Gastrocnemius medialis (tissue), 4 donors: ENCODE measurements around the gene MCF2L. TPM values are rescaled to one million over a fixed set of nuclear protein-coding genes. Genes with fewer than 3 reads are reported as not detected.

ENCODE experiments used
- ATAC-seq, 2 donors: fragments of 150-250 bp; one replicate each; pipeline ENCODE4 v1.9.1; 2016
- DNase-seq, 2 donors: peaks; one replicate each; pipeline ENCODE4 v3.0.0-alpha.2; 2019
- H3K27ac ChIP-seq, 4 donors: fragments of 200-600 bp; sonication (generic); 1 replicate in 1 of 4; 2 replicates in 3 of 4; pipeline ENCODE4 v1.5.1; 2016 to 2018; ENCODE audit warnings: mild to moderate bottlenecking in 2 of 4, moderate library complexity in 1 of 4
- H3K27me3 ChIP-seq, 3 donors: fragments of 200-600 bp; sonication (generic) in 2 of 3; 1 replicate in 1 of 3; 2 replicates in 2 of 3; pipeline versions ENCODE4 v1.5.1 to v1.6.0; 2016 to 2019; ENCODE audit warnings: mild to moderate bottlenecking in 1 of 3, moderate library complexity in 1 of 3
- H3K36me3 ChIP-seq, 2 donors: fragments of 200-600 bp; sonication (generic) in 1 of 2; one replicate each; pipeline ENCODE4 v1.5.1; 2017 to 2018
- H3K4me1 ChIP-seq, 2 donors: fragments of 200-600 bp; sonication (generic) in 1 of 2; one replicate each; pipeline ENCODE4 v1.5.1; 2016 to 2017; ENCODE audit warnings: mild to moderate bottlenecking in 2 of 2
- H3K4me3 ChIP-seq, 4 donors: fragments of 200-600 bp; sonication (generic) in 3 of 4; 1 replicate in 1 of 4; 2 replicates in 3 of 4; pipeline ENCODE4 v1.5.1; 2016 to 2019; ENCODE audit warnings: mild to moderate bottlenecking in 2 of 4
- H3K9me3 ChIP-seq, 3 donors: fragments of 200-600 bp; sonication (generic) in 2 of 3; 1 replicate in 1 of 3; 2 replicates in 2 of 3; pipeline ENCODE4 v1.5.1; 2016 to 2019
- POLR2A ChIP-seq, 2 donors: fragments of 450-650 bp; IDR thresholded peaks; one replicate each; pipeline ENCODE4 v1.6.1; 2017; ENCODE audit warnings: antibody characterized with exemption in 2 of 2, mild to moderate bottlenecking in 2 of 2, moderate library complexity in 2 of 2
- in situ Hi-C, 4 donors: fragments of 200-750 bp; cut with MboI; loops; one replicate each; pipeline versions ENCODE4 v1.15.0 to v1.8.0; 2017; ENCODE audit warnings: low sequenced_read_pairs in 4 of 4
- intact Hi-C: fragments of 100-400 bp; cut with DNase I; formaldehyde crosslinking; loops from one replicate; pipeline ENCODE4 v1.15.1; 2023; ENCODE audit warnings: low total_unique reads
- total RNA-seq, 4 donors: library from RNA; depleted of rRNA; stranded (reverse); fragments of >200 nt; gene quantifications; one replicate each; pipeline versions ENCODE4 v1.1.0 to v1.2.3, GENCODE V29; 2016
- TF ChIP-seq, protein P1 (sequence below), 5 experiments: fragments of 450-650 bp in 3 of 5; fragments of 200-600 bp in 2 of 5; sonication (generic) in 2 of 5; IDR thresholded peaks in 4 of 5; conservative IDR thresholded peaks in 1 of 5; 1 replicate in 4 of 5; 2 replicates in 1 of 5; pipeline ENCODE4 v1.5.1; 2016 to 2019; ENCODE audit warnings: antibody characterized with exemption in 5 of 5, mild to moderate bottlenecking in 3 of 5, moderate library complexity in 3 of 5

The MCF2L gene
- total RNA-seq, 4 donors from 2014 or later = 16.1 to 21.2 (median 19.4) TPM

DNA sequence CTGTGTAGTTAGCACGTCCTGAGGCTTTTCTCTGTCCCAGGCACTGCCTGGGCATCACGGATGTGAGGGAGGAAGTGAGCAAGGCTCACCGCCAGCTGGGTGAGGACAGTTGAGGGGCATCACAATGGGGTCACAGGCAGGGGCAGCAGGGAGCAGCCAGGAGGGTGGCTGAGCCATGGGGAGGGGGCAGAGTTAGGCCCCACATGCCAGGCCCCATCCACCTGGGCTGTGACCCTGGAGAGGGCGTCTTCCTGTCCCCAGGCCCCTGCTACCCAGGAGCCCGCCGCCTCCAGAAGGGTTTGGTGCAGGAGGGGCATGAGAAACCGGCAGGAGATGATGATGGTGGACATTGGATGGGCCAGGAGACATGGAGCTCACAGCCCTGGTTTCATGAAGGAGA, 79.8 kb downstream of the MCF2L start:
- Histone ChIP-seq H3K9me3 (no peaks in the 10 kb centered on the region), H3K27ac (no peak overlapping the region), H3K4me3 (no peak overlapping the region), H3K27me3 (peaks cover 31 to 60% (median 31%) of the 10 kb centered on the region in 3 donors), H3K36me3 (no peaks in the 10 kb centered on the region), H3K4me1 (peaks cover 6 to 19% of the 10 kb centered on the region in 2 donors)
- in situ Hi-C loops (no loop called here), intact Hi-C loops (no loop called here)
- TF ChIP-seq POLR2A (IDR thresholded peaks at IDR 0.05) = no peak
- TF ChIP-seq, protein P1, sequence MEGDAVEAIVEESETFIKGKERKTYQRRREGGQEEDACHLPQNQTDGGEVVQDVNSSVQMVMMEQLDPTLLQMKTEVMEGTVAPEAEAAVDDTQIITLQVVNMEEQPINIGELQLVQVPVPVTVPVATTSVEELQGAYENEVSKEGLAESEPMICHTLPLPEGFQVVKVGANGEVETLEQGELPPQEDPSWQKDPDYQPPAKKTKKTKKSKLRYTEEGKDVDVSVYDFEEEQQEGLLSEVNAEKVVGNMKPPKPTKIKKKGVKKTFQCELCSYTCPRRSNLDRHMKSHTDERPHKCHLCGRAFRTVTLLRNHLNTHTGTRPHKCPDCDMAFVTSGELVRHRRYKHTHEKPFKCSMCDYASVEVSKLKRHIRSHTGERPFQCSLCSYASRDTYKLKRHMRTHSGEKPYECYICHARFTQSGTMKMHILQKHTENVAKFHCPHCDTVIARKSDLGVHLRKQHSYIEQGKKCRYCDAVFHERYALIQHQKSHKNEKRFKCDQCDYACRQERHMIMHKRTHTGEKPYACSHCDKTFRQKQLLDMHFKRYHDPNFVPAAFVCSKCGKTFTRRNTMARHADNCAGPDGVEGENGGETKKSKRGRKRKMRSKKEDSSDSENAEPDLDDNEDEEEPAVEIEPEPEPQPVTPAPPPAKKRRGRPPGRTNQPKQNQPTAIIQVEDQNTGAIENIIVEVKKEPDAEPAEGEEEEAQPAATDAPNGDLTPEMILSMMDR (IDR thresholded peaks at IDR 0.05 in 4 of 5, conservative IDR thresholded peaks at IDR 0.05 in 1 of 5) = no peak
- ATAC-seq (no peak), DNase-seq (no peak)

DNA sequence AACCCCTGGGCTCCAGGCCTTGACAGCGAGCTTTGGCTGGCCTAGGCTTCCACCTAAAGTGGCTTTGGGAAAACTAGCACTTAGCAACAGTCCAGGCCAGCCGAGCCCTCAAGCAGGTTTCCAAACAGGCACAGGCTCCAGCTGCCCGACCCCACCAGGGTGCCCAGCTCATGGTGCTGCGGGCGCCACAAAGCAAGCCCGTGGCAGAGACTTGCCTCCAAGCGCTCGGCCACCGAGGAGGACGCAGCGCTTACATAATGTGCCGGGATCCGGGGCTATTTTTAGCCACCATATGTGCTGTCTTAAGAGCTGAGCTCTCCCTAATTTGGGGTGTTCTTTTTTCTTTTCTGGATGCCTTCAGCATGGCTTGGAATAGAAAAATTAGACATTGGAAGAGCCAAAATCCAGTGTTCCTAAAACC, 80.5 kb downstream of the MCF2L start:
- H3K36me3 ChIP-seq = no peaks in the 10 kb centered on the region
- no peak for DNase-seq
- intact Hi-C loops (no loop called here), in situ Hi-C loops (no loop called here)
- H3K27me3 ChIP-seq = peaks cover 24 to 52% (median 27%) of the 10 kb centered on the region in 3 donors
- H3K4me1 ChIP-seq = peaks cover 6 to 19% of the 10 kb centered on the region in 2 donors
- no peaks in the 10 kb centered on the region for H3K9me3 ChIP-seq
- ATAC-seq = peak in 1 of 2 donors; percentile 31
- no peak for TF ChIP-seq POLR2A (IDR thresholded peaks at IDR 0.05)
- TF ChIP-seq, protein P1 (IDR thresholded peaks at IDR 0.05 in 4 of 5, conservative IDR thresholded peaks at IDR 0.05 in 1 of 5) = no peak
- H3K27ac ChIP-seq = no peak overlapping the region
- H3K4me3 ChIP-seq = no peak overlapping the region

DNA sequence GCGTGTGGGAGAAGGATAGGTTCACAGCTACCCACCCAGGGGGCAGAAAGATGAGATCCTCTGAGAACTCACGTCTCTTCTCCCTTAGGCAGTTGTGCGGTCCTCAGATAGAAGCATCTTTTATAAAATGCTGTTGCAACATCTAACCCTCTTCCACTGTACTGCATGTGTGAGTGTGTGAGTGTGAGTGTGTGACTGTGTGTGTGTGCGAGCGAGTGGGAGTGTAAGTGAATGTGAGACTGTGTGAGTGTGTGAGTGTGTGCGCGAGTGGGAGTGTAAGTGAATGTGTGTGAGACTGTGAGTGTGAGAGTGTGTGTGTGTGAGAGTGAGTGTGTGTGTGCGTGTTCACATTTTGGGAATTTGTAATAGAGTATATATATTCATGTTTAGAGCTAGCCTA, 81.0 kb downstream of the MCF2L start:
- H3K36me3 ChIP-seq = no peaks in the 10 kb centered on the region
- in situ Hi-C loops = no loop called here
- no peak for ATAC-seq
- no peaks in the 10 kb centered on the region for H3K9me3 ChIP-seq
- intact Hi-C loops = no loop called here
- TF ChIP-seq POLR2A (IDR thresholded peaks at IDR 0.05) = no peak
- TF ChIP-seq, protein P1 (IDR thresholded peaks at IDR 0.05 in 4 of 5, conservative IDR thresholded peaks at IDR 0.05 in 1 of 5) = no peak
- peaks cover 21 to 48% (median 23%) of the 10 kb centered on the region in 3 donors for H3K27me3 ChIP-seq
- no peak overlapping the region for H3K4me3 ChIP-seq
- H3K4me1 ChIP-seq = peaks cover 6 to 18% of the 10 kb centered on the region in 2 donors
- no peak overlapping the region for H3K27ac ChIP-seq
- no peak for DNase-seq

DNA sequence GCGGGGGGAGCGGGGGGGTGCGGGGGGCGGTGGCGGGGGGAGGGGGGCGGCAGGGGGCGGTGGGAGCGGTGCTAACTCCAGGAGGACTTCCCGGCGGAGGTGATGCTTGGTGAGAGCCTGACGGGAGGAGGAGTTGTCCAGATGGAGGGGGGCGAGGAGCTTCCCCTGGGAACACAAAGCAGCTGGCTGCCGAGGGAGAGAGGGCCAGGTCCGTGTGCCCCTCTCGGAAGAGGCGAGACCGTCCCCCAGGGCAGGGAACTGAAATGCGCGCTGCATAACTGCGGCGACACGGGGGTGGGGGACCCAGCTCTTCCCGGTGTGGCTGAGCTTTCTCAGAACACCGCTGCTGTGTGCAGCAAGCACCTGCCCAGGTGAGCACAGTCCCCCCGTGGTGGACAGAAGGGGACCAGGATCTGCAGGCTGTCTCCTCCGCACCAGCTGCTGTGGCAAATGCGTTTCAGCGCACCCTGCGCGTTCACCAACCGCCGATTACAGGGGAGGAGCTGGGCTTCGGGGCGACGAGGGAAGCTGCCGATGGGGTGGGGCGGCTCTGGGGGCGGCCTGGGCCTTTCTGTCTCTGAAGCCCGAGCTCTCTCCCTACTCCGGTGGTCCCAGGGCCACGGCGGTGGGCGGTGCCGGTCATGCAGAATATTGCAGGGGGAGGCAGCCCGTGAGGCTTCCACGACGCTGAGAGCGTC, 81.9 kb downstream of the MCF2L start:
- no peaks in the 10 kb centered on the region for H3K9me3 ChIP-seq
- H3K36me3 ChIP-seq = no peaks in the 10 kb centered on the region
- intact Hi-C loops = no loop called here
- ATAC-seq = no peak
- TF ChIP-seq, protein P1 (IDR thresholded peaks at IDR 0.05 in 4 of 5, conservative IDR thresholded peaks at IDR 0.05 in 1 of 5) = no peak
- TF ChIP-seq POLR2A (IDR thresholded peaks at IDR 0.05) = no peak
- H3K4me3 ChIP-seq = no peak overlapping the region
- DNase-seq = no peak
- no peak overlapping the region for H3K27ac ChIP-seq
- peaks cover 6 to 9% of the 10 kb centered on the region in 2 donors for H3K4me1 ChIP-seq
- in situ Hi-C loops = no loop called here
- peaks cover 12 to 43% (median 15%) of the 10 kb centered on the region in 3 donors for H3K27me3 ChIP-seq
